ENCODE results near the gene NMUR2. TPM values are rescaled to one million over a fixed set of nuclear protein-coding genes. Genes with fewer than 3 reads are reported as not detected.

NMUR2 gene
- total and polyA plus RNA-seq, 11 donors: 0.22 TPM; not detected in 10

GRCh38 chr5:152427721-152428120, 22.6 kb upstream of the NMUR2 start:
- Histone ChIP-seq H3K9me3 (no peaks in the 10 kb centered on the region), H3K36me3 (no peaks in the 10 kb centered on the region), H3K27ac (no peak overlapping the region), H3K4me1 (no peaks in the 10 kb centered on the region), H3K27me3 (no peaks in the 10 kb centered on the region), H3K4me3 (no peak overlapping the region)
- TF ChIP-seq CTCF (IDR thresholded peaks at IDR 0.05) (no peak), POLR2A (IDR thresholded peaks at IDR 0.05) (no peak)
- ATAC-seq: no peak
- DNase-seq: no peak
- WGBS, 4 donors: 50 to 64% (median 54%) methylated on average over 3 of the region's 3 CpGs
- intact Hi-C loops (cut with DNase I): no loop called here

GRCh38 chr5:152425083-152425482, 20.0 kb upstream of the NMUR2 start:
- intact Hi-C loops (cut with DNase I): no loop called here
- WGBS, 4 donors: 78 to 87% (median 83%) methylated on average over 2 of the region's 2 CpGs
- Histone ChIP-seq H3K27ac (no peak overlapping the region), H3K9me3 (no peaks in the 10 kb centered on the region), H3K36me3 (no peaks in the 10 kb centered on the region), H3K4me1 (no peaks in the 10 kb centered on the region), H3K27me3 (no peaks in the 10 kb centered on the region), H3K4me3 (no peak overlapping the region)
- no peak for TF ChIP-seq POLR2A (IDR thresholded peaks at IDR 0.05)
- no peak for TF ChIP-seq CTCF (IDR thresholded peaks at IDR 0.05)
- DNase-seq (no peak), ATAC-seq (no peak)

GRCh38 chr5:152424501-152424900, 19.4 kb upstream of the NMUR2 start:
- Histone ChIP-seq H3K9me3 (no peaks in the 10 kb centered on the region), H3K36me3 (no peaks in the 10 kb centered on the region), H3K4me3 (no peak overlapping the region), H3K4me1 (no peaks in the 10 kb centered on the region), H3K27ac (no peak overlapping the region), H3K27me3 (no peaks in the 10 kb centered on the region)
- intact Hi-C loops (cut with DNase I): no loop called here
- ATAC-seq (no peak), DNase-seq (no peak)
- WGBS, 4 donors: 83 to 88% (median 83%) methylated on average over 2 of the region's 2 CpGs
- TF ChIP-seq CTCF (IDR thresholded peaks at IDR 0.05): no peak
- TF ChIP-seq POLR2A (IDR thresholded peaks at IDR 0.05): no peak

GRCh38 chr5:152422081-152422480, 17.0 kb upstream of the NMUR2 start:
- no peak for DNase-seq
- 27 to 34% (median 30%) methylated on average over 2 of the region's 2 CpGs for WGBS, 4 donors
- Histone ChIP-seq H3K27ac (no peak overlapping the region), H3K36me3 (no peaks in the 10 kb centered on the region), H3K9me3 (no peaks in the 10 kb centered on the region), H3K4me3 (no peak overlapping the region), H3K4me1 (no peaks in the 10 kb centered on the region), H3K27me3 (no peaks in the 10 kb centered on the region)
- TF ChIP-seq POLR2A (IDR thresholded peaks at IDR 0.05) (no peak), CTCF (IDR thresholded peaks at IDR 0.05) (no peak)
- intact Hi-C loops (cut with DNase I): no loop called here
- no peak for ATAC-seq

All from heart left ventricle (tissue), 16 donors.